Upper lobe of left lung (tissue), 4 donors: Measurements from ENCODE around the gene GOLGA6L24.
"Not testable (repeated sequence)": the region's sequence is repeated elsewhere in the genome, so short reads cannot be mapped to it uniquely, and the experiment has no call there.

Source experiments
- POLR2A ChIP-seq, 4 donors: fragments of 450-650 bp; IDR thresholded peaks; one replicate each; pipeline ENCODE4 v1.5.1; 2016 to 2017; ENCODE audit warnings: antibody characterized with exemption in 4 of 4, mild to moderate bottlenecking in 2 of 4
- POLR2AphosphoS5 ChIP-seq, 2 donors: sonication (generic); formaldehyde crosslinking; IDR thresholded peaks; one replicate each; pipeline ENCODE4 v1.5.1; 2017; ENCODE audit warnings: antibody characterized with exemption in 2 of 2
- TF ChIP-seq, protein P1 (sequence below), 6 experiments: fragments of 450-650 bp in 4 of 6; fragments of 200-600 bp in 2 of 6; sonication (generic) in 2 of 6; IDR thresholded peaks; one replicate each; pipeline ENCODE4 v1.5.1; 2016 to 2019; ENCODE audit warnings: antibody characterized with exemption in 6 of 6

DNA sequence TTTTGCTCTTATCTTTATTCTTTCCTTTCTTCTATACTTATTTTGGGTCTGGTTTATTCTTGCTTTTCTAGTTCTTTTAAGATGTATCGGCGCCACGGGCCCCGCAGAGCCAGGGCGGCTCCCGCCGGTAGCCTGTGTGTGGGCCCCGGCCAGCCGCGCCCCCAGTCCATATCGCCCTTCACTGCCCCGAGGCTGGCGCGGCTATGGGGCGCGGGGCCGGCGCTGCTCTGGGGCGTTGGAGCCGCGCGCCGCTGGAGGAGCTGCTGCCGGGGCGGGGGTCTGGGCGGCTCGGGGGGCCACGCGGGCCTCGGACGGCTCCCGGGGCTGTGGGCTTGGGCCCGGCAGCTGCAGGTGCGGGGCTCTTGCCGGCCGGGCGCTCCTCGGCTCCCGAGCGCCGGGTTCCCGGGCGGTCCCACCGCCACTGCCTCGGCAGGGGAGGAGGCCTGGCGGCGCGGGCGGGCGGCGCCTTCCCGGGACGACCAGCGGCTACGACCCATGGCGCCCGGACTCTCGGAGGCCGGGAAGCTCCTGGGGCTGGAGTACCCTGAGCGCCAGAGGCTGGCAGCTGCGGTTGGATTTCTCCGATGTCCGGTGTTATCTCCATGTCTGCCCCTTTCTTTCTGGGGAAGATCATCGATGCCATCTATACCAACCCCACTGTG lies 45.0 kb upstream of the GOLGA6L24 start:
- TF ChIP-seq, protein P1, sequence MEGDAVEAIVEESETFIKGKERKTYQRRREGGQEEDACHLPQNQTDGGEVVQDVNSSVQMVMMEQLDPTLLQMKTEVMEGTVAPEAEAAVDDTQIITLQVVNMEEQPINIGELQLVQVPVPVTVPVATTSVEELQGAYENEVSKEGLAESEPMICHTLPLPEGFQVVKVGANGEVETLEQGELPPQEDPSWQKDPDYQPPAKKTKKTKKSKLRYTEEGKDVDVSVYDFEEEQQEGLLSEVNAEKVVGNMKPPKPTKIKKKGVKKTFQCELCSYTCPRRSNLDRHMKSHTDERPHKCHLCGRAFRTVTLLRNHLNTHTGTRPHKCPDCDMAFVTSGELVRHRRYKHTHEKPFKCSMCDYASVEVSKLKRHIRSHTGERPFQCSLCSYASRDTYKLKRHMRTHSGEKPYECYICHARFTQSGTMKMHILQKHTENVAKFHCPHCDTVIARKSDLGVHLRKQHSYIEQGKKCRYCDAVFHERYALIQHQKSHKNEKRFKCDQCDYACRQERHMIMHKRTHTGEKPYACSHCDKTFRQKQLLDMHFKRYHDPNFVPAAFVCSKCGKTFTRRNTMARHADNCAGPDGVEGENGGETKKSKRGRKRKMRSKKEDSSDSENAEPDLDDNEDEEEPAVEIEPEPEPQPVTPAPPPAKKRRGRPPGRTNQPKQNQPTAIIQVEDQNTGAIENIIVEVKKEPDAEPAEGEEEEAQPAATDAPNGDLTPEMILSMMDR (IDR thresholded peaks at IDR 0.05) = not testable (repeated sequence)
- not testable (repeated sequence) for TF ChIP-seq POLR2AphosphoS5, POLR2A (IDR thresholded peaks at IDR 0.05)
